Stimulated activated CD8-positive, alpha-beta memory T cell treated with anti-CD3 and anti-CD28 coated beads, Interleukin-15, amount 100 ng/mL, for 1 hour (primary cell): Measurements from ENCODE around the gene DCST2.

Source experiments
- DNase-seq: peaks from one replicate; pipeline ENCODE4 v3.0.0-alpha.2; 2020; ENCODE audit warnings: low read depth

The DCST2 gene

DNA sequence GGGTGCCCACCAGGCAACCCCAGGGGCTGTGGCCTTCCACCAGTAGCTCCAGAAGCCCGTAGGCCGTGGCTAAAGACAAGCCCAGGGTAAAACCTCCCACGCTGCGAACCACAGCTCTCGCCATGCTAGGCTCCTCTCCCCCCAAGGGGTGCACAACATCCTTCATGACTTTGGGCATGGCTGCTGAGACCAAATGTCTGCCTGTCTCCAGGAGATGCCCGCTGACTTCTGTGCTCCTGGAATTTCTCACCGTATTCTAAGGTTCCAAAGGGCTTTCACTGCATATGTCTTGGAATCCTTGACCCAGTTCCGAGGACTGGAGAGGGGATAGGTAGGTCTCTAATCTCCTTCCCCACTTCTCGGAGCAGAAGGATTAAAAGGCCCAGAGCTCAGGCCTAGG, at the start of gene DCST2, which contains the start of gene DCST1:
DCST2 (minus strand) TSS at position 258 of the 400 bp plus-strand sequence; CDS start at position 178, 80 bp downstream.
DCST1 (plus strand) TSS at position 301 of the 400 bp plus-strand sequence. CDS start 213 bp downstream, outside the sequence.
- DNase-seq = no peak

DNA sequence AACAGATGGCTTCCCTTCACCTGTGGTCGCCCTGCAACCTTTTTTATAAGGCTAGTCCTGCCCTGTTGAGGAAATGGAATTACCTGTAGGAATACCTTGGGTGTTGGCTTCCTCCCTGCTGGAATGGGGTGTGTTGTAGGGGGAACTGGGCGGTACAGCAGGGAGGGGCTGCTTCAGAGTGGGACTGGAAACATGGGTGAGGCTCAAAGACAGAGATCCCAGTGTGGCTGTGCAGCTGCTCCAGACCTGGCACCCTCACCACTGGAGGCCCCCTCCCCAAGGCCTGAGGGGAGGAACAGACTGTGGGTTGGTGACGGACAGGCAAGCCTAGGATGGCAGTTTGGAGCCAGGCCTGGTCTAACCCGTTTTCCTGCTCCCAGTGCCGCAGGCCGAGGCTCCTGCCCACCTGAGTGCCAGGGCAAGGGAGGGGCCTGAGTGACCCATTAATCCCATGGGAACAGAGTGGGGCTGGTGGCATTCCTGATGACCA, 49.5 kb upstream of the DCST2 start:
- no peak for DNase-seq

DNA sequence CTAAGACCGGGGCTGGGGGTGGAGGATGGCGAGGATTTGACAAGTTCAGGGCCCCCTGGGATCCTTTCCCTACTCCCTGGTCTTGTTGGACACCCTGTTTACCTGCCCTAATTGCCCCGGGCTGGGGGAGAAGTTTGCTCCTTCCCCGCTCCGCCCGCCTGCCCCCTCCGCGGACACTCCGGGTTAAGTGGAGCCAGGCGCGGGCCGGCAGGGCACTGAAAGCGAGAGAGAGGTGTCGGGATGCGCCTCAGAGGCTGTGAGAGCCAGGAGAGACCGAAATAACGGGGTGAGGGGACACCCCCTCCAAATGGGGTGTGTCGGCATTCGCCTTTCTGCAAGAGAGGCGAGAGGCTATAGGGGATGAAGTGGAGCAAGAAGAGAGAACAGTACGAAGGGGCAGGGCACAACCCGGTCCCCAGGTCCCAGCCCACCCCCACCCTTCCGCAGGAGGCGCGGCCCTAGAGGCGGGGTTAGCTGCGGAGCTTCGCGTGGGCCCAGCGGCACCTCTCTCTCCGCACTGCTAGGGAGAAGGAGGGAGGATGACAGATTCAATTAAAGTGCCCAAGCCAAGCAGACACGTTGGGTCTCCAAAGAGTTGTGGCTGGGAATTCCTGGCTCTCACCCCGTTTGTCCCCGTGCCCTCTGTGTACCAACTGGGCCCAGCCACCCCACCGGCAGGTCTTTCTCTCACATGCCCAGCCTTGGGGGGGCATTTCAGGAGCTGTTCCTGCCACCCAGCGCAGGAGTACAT, 48.9 kb upstream of the DCST2 start:
- no peak for DNase-seq

DNA sequence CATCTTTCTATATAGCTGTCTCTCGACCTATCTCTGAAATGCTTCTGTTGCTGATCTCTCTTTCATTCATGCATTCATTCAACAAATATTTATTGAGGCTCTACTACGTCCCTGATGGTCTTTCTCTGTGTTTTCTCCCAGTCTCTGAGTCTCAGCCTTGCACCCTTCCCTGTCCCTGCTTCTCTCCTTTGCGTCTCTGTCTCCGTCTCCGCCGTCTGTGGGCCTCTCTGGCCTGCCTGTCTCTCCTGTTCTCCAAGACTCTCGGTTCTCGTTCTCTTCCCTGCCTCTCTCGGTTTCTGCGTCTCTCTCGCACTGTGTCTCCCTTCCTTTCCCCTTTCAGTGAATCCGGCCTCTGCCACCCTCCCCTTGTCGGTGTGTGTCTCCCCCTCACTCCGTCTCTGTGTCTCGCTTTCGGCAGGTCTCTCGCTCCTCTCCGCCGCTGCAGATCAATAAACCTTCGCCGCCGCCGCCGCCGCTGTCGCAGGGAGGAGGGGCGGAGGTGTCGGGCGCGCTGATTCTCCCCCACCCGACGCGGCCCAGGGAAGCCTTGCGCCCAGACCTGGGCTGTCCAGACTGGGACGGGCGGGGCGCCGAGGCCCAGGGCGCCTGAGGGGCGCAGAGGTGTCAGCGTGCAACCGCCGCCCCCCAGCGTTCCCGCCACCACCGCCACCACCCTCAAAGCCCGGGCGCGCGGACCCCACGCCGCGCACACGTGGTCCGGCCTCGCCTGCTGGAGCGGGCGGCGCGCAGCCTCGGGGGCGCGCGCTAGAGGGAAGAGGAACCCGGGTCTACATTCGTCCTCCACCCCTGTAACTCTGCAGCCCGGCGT, 48.1 kb upstream of the DCST2 start:
- no peak for DNase-seq

DNA sequence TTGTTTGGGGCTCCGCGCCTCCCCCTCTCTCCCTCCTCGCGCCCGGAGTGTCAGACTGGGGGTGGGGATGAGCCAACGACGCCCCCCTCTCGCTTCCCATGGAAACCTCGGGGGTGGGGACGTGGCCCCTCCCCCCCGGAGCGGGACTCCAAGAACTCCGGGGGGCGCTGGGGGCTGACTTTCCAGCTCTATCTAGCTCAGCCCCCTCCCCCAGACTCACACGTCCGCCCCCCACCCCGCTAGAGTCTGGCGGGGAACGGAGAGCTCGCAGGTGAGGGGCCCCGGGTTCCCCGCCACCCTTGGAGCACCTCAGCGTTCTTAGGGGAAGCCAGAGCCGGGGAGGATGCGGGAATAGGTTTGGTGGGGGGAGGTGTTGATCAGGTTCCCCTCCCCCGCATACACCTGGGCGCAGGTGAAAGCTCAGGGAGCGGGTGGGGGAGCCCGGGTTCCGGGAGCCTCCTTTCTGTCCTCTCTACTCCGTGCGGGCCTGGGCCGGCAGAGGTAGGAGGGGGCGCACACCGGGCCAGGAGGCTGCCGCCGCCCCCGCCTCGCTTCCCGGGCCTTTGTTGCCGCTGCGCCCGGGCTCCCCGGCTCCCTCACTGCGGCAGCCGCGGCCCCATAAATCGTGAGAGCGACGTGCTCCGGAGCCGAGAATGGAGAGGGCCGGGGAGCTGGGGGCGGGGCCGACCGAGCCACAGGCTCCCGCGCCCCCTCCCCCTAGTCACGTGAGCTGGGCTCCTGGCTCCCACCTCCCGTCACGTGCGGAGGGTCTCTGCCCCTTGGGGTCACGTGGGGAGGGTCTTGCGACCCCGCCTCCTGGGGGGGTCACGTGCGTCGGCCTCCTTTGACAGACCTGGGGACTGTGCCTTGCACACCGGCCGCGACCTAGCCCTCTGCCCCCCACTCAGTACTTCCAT, 47.0 kb upstream of the DCST2 start:
- DNase-seq = no peak

DNA sequence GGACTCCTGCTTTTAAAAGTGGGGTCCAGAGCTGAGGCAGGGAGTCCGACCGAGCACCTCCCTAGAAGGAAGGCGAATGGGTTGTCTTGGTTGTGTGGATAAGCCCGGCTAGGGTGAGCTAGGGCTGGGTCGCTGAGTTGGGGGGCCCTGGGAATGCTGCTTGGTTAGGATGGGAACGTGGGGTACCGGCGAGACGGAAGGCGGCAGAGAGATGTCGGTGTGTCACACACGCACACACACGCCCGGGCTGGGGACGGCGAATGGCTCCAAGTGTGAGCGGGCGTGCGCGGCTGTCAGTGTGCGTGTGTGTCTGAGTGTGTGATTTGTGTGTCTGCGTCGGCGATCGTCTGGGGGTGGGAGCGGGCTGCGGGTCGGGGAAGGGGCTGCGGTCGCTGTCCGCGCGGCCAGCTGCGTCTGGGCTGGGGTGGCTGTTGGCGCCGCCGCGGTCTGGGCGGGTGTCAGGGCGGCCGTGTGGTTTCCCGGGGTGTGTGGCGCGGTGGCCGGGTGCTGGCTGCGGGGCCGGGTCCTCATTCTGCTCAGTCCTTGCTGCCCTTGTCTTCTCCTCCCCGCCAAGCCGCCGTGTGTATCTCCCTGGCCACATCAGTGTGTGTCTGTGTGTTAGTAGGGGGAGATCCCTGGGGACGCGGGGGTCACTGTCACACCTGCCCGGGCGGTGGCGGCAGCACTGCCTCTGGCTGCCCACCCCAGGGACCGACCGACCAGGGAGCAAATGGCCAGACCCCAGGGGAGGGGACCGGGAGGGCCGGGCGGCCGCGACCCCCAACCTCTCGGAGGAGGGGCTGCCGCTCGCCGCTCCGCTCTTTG, 46.1 kb upstream of the DCST2 start:
- no peak for DNase-seq

DNA sequence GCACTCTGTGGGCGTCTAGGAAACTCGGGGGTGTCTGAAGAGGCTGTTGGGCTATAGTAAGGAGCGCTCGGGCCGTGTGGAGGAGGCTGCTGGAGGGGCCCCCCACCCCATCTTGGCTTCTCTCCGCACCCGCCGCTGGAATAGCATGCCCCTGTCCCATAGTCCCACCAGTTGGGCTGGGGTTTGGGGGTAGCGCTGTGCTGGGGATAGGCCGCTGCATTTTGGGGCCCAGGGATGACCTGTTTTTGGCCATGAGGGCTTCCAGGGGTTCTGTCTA, 45.6 kb upstream of the DCST2 start:
- no peak for DNase-seq

DNA sequence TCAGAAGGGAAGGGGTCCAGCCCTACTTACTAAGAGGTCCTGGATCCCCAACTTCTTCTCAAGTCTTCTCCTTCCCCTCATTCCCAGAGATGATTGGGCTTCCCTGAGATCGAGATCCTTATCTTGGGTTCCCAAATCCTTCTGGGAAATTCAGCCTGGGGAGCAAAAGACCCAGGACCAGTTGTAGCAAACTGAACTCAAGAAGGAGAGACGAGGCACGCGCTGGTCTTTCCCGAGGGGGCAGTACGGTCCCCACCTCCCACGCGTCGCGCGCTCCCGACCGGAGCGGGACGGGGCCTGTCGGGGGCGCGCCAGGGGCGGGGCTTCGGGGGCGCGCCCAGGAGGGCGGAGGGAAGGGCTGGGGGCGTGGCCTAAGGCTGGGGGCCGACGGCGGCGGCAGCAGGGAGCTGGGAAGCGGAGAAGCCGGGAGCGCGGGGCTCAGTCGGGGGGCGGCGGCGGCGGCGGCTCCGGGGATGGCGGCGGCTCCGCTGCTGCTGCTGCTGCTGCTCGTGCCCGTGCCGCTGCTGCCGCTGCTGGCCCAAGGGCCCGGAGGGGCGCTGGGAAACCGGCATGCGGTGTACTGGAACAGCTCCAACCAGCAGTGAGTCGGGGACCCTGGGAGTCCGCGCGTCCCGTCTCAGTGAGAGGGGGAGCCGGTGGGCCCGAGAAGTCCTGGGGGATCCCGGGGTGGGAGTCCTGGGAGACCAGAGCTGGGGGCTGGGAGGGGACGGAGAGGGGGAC, 45.1 kb upstream of the DCST2 start, which contains the start of gene EFNA3:
EFNA3 (plus strand) TSS at position 369 of the 741 bp plus-strand sequence; CDS start at position 474, 105 bp downstream.
- DNase-seq = no peak

DNA sequence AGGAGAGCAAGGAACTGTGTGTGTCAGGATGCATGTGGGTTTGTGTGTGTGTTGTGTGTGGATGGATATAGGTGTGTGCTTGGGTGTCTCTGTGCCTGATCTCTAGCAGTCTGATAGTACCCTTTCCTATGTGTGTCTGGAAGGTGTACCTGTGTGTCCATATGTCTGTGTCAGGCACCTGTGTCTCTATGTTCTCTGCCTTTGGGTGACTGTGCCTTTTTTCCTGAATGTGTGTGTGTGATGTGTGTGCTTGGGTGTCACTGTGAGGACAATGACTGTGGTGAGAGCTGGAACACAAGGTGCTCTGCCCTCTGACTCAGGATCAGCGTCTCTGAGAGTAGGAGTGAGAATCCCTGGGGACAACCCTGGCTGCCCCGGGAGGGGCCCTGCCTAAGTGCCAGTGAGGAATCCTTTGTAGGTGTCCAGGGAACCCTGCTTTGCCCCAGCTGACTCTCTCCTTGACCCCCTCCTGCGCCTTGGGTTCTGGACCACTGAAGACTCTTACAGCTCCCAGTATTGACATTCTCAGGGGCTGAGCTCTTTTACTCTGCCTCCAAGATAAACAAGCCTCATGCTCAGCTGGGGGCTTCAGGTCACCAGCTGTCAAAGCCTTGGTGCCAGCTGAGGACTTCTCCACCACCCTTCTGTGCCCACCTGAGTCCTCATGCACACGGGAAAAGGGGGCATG, 44.3 kb upstream of the DCST2 start:
- DNase-seq = no peak

DNA sequence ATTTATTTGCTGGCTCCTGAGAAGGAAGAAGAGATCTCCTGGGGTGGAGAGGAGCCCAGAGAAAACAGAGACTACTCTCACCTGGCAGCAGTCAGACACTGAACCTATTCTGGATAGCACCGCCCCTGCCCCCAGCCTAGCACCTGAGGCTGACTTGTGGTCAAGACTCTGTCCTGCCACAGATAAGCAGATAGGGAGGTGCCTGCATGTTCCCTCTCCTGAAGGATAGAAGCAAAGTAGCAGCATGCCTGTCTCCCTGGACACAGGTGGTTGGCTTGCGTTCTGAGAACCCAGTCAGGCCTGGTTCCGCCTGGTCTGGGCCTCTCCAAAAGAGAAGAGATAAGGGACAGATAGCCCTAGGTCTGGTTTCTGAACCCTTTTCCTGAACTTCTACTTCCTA, 43.8 kb upstream of the DCST2 start:
- no peak for DNase-seq

DNA sequence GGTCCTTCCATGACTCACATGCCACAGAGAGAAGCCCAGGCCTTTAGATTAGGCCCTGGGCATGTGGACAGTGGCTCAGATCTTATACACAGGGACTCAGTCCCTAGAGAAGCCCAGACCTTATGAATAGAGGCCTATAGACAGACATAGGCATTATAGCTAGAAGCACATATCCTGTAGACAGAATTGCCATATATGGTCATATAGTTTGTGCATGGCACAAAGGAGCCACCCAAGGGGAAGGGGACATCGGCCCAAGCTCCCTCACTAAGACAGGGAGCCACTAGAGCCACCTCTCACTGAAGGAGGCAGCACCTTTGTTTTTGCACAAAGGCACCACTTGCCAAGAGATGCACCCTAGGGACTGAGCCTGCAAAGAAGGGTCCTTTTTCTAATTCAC, 42.8 kb upstream of the DCST2 start:
- DNase-seq = no peak

DNA sequence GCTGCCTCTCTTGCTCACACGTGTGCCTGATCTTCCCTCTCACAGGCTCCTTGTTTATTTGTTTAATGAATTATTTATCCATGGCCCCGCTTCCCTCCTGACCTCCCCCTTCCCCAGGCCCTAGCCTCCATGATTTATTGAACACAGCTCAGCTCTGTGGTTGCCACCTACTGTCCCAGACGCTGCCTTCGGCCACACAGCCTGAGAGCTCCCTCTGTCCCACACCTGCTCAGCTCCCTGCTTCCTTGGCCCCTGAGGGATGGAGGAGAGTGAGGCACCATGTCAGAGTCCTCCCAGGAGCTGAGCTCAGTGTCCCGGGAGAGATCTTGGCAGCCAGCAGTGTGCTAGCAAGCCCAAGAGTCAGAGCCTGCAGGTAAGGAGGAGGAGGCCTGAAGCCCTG, 42.0 kb upstream of the DCST2 start:
- no peak for DNase-seq

DNA sequence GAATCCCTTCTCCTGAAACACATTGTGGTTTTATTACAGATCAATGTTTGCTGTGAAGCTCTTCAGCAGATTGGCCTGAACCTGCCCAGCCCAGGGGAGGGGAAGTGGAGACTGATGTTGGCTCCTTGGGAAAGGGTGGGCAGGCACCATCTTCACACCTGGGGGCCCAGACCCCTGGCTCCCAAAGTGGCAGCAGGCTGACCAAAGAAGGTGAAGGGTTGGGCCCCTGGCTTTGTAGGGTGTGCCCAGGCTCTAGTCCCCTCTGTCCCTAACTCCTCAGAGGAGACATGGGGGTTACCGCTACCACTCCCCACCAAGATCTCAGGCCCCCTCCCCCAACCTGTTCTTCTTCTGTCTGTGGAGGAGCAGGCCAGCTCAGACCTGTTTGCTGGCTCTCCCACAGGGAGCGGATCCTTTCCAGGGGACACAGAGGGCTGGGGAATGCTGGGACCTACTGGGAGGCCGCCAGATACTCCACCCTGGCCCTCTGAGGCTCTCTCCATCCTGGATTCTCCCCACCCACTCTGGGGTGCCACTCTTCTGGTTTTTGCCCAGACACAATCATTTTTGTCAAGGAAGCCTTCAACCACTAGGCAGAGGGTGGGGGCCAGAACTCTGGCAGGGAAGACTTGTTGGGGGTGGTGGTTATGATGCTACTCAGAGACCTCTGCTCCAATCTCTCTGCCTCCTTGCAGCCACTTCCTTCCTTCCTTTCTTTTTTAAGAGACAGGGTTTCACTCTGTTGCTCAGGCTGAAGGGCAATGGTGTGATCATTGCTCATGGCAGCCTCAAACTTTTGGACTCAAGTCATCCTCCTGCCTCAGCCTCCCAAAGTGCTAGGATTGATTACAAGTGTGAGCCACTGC, 40.0 kb upstream of the DCST2 start:
- DNase-seq = no peak

DNA sequence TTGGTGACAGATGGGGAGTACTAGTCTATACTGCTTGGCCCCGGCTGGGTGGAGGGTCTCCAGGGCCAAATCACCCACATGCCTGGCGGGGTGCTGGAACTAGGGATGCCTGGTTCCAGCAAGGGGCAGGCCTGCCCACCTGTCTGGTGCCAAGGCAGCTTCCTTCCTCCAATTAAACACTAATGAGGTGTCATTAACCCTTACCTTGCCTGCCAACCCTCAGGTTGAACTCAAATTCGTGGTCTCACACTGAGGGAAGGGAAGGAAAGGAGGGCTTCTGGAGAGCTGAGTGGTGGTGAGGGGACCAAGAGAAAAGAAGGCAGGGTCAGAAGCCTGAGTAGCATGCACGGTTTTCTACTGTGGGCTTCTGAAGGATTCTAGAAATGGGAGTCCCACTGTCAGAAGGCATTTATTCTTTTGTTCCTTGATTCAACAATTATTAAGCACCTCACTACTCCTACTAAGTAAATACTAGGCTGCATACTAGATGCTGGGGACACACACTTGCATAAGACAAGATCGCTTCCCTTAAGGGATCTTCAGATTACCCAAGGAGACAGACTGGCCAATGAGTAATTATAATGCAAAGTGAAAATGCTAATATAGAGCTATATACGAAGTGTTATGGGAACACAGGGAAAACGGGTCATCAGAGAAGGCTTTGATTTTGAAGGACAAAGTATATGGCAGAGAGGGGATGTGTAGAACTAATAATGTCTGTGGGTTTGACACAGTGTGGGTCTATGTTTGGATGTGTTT, 39.1 kb upstream of the DCST2 start:
- no peak for DNase-seq

DNA sequence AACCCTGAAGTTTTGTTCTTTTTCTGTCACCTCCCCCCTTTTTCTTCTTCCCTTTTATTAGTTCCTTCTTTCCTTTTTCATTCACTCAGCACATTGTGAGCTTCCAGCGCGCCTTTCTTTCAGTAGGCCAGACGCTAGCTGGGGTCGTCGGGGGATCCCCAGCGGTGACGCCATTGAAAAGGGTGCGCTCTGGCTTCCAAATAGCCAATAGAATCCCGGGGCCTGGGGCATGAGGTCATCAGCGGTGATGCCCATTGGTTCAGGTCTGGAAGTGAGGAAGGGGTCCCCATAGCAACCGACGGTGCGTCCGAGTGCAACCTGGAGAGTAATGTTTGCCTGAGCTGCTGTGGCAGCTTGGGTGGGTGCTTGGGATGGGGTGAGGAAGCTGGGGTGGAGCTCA, 38.1 kb upstream of the DCST2 start:
- DNase-seq = no peak

DNA sequence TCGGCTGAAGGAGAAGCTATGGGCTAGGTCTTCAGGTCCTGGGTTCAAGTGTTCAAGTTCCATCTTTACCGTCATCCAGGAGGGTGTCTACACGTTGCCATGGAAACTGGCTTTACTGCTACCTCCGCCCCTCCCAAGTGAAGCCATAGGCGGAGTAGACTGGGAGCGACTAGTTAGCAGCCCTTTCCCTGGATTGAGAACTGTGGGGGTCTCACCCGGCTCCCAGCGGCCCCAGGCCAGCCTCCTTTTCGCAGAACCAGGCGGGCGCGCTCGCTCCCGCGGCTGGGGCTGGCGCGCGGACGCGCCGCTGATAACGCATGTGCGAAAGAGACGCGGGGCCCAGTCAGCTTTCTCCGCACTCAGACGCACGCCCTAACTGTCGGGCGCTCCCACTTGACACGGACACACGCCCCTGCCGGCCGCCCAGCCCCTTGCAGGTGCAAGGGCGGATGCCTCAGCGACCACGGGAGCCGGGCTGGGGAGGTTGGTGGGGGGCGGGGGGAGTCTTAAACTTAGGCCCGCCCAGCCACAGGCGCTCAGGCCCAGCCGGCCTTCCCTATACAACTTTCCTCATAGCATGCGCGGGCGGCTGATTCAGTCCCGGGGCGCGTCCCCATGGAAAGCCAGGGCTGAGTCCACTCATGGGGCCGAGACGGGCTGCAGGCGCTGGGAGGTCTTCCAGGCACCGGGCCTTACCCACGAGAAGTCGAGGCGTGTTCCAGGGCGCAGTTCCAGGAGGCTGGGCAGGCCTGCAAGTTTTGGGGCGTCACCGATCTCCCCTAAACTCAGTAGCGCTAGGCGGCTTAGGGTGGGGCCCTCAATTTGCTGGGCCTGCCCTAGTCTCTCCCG, 37.4 kb upstream of the DCST2 start:
- DNase-seq = no peak

DNA sequence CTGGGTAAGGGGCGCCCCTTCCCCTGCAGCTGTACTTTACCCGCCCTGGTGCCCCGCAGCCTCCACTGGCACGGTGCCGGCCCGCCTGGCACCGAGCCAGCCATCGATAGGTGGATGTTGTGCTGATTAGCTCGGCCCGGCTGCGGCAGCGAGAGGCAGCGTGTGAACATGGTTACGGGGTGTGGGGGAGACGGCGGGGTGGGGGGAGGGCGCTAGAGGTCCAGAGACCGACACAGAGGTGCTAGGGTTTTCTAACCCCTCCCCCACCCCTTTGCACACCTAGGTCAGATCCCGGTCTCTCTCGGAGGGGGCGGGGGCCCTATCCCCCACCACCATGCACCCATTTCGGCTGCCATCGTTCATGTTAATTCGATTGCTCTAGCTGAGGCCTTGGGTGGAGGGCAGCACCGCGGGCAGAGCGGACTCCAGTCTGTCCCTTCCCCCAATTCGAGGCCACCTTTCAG, 36.6 kb upstream of the DCST2 start:
- DNase-seq = no peak
